ENCODE measurements around the gene IMPG1.

Gene IMPG1

GRCh38 chr6:75893058-75893775, 179.2 kb downstream of the IMPG1 start:
- no peak for DNase-seq (ENCODE audit: low read depth in 2 of 2)

DNA sequence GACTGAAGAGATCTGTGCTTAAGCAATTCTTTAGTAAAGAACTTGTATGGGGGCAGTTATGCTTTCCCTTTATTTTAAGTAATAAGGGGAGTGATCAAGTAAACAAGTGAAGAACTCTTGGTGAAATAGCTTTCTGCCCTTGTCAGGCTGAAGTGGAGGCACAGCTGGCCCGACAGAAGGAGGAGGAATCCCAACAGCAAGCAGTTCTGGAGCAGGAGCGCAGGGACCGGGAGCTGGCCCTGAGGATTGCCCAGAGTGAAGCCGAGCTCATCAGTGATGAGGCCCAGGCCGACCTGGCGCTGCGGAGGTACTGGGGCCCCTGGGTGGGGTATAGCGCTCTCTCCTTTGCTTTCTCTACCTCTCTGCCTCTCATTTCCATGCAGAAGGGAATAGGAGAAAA, 180.1 kb downstream of the IMPG1 start:
- no peak for DNase-seq (ENCODE audit: low read depth in 2 of 2)

- DNase-seq (ENCODE audit: low read depth in 2 of 2), result no peak
Measured at GRCh38 chr6:75884822-75885221, 187.6 kb downstream of the IMPG1 start.

DNA sequence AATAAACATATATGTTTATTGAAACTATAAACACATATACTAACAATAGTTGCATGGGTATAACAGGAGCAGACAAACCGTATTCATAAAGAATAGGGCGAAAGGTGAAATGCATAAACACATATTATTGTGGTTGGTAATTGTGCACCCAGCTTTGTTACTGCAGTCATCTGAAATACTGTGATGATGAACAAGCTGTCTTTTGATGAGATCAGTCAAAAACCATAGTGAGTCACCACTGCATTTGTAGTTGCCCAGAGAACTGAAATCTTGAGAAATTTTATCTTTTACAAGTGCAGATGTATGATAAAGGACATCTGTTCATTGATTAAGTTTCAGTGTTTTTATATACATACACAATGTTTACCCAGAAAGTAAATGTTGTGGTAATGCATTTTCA, 189.7 kb downstream of the IMPG1 start:
- no peak for DNase-seq (ENCODE audit: low read depth in 2 of 2)

- no peak for DNase-seq (ENCODE audit: low read depth in 2 of 2)
Measured at GRCh38 chr6:75880305-75880704, 192.2 kb downstream of the IMPG1 start.

DNA sequence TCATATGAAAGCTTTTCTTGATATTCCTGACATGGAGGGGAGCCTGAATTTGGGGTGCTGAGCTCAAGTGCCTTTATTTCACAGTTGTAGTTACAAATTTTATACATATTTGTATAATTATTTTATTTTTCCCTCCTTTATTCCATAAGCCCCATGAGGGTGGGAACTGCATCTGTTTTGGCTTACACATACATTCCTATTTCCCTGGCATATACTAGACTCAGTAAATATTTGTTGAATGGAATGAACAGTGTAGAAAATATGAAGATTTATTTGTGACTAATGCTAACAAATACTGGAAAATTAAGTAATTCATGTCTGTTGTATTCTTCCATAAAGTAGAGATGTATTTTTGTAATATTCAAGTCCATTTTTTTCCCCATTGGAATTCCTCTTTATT, 196.3 kb downstream of the IMPG1 start:
- DNase-seq (ENCODE audit: low read depth in 2 of 2), result no peak

DNA sequence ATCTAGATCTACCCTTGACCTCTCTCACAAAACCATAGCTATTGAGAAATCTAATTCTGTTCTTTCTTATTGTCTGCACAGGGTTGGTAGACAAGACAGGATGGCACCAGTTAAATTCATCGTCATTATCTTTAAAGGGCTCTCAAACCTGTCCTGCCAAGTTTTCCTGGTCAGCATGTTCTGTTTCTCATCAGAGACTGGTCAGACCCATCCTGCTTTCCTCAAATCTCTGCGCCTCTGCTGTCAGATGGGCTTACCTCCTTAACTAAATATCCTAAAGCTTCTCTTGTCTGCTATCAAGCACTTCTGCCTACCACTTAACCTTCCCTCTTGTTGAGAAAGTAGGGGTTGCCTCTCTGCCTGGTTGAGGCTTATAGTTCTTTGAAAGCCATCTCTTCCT, 198.2 kb downstream of the IMPG1 start:
- DNase-seq (ENCODE audit: low read depth in 2 of 2), result no peak
